ENCODE data around the gene UBE3D. TPM values are rescaled to one million over a fixed set of nuclear protein-coding genes. Genes with fewer than 3 reads are reported as not detected.
"Not testable (repeated sequence)": the region's sequence is repeated elsewhere in the genome, so short reads cannot be mapped to it uniquely, and the experiment has no call there.

The UBE3D gene
- polyA plus RNA-seq, 1 donor = 7.8 TPM

DNA sequence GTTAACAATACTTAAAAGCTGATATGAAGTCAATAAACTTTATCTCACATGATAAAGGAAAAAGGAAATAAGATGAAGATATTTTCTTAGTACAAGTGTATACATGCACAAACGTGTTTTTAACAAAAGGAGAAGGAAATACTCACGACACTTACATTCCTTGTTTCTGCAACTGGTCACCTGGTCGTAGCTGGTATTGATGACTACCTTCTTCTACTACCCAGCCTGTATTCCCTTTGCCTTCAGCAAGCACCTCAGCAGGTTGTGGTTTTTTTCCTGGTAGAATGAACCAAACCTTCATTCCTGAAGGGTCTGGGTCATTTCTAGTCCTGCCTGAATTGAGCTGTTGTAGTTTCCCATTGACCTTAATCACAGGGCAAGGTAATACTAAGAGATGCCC, 54.5 kb downstream of the UBE3D start:
- DNase-seq; H3K9me3 ChIP-seq (ENCODE audit: control insufficient read depth, low read depth, low read length); H3K27ac ChIP-seq (ENCODE audit: low read length); H3K27me3 ChIP-seq (ENCODE audit: control insufficient read depth, insufficient read depth, low read length); H3K4me3 ChIP-seq (ENCODE audit: low read length); H3K4me1 ChIP-seq (ENCODE audit: control insufficient read depth, insufficient read depth, low read length): not testable (repeated sequence)
- no CpG with 5 or more reads among the region's 3 CpGs for WGBS (ENCODE audit: insufficient coverage, low lambda C conversion rate)
- peaks cover 11% of the 10 kb centered on the region for H3K36me3 ChIP-seq (ENCODE audit: control insufficient read depth, insufficient read depth, low read length)

DNA sequence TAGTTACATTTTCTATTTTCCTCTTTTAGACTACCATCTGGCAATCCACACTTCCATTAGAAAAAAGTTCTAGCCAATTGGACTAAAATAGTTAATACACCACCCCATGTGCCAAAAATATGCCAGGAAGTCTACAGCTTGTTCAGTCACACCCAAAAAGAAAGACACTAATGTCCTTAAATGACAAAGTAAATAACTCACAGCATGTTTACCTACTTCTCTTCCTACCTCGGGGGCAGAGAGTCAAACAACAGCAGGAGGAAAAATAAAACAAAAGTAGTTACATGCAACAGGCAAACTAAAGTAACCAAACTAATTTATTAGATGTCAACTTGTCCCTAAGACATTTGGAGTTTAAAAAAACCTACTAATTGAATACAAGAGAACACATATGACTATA, 57.0 kb downstream of the UBE3D start:
- WGBS (ENCODE audit: insufficient coverage, low lambda C conversion rate) = 0% methylated on average over 1 of the region's 1 CpG
- Histone ChIP-seq H3K4me3 (ENCODE audit: low read length) (no peak overlapping the region), H3K4me1 (ENCODE audit: control insufficient read depth, insufficient read depth, low read length) (no peaks in the 10 kb centered on the region), H3K27me3 (ENCODE audit: control insufficient read depth, insufficient read depth, low read length) (no peaks in the 10 kb centered on the region), H3K27ac (ENCODE audit: low read length) (no peak overlapping the region), H3K36me3 (ENCODE audit: control insufficient read depth, insufficient read depth, low read length) (peaks cover 7% of the 10 kb centered on the region), H3K9me3 (ENCODE audit: control insufficient read depth, low read depth, low read length) (no peaks in the 10 kb centered on the region)
- DNase-seq = no peak

DNA sequence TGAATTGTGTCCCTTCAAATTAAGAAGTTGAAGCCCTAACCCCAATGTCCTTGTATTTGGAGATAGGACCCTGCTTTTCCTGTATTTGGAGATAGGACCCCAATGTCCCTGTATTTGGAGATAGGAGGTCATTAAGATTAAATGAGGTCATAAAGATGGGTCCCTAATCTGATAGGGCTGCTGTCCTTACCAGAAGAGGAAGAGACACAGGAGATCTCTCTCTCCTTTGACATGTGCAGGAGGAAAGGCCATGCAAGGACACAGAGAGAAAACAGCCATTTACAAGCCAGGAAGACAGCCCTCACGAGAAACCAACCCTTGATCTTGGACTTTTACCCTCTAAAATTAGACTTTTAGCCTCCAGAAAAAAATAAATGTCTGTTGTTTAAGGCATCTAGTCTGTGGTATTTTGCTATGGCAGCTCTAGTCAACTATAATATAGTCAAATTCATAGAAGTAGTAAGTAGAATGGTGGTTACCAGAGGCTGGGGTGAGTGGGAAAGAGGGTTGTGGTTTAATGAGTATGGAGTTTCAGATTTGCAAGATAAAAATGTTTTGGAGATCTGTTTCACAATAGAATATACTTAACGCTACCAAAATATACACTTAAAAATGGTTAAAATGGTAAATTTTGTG, 59.3 kb downstream of the UBE3D start:
- Histone ChIP-seq H3K4me3 (ENCODE audit: low read length) (no peak overlapping the region), H3K4me1 (ENCODE audit: control insufficient read depth, insufficient read depth, low read length) (no peaks in the 10 kb centered on the region), H3K27ac (ENCODE audit: low read length) (no peak overlapping the region), H3K36me3 (ENCODE audit: control insufficient read depth, insufficient read depth, low read length) (no peaks in the 10 kb centered on the region), H3K9me3 (ENCODE audit: control insufficient read depth, low read depth, low read length) (no peaks in the 10 kb centered on the region), H3K27me3 (ENCODE audit: control insufficient read depth, insufficient read depth, low read length) (no peaks in the 10 kb centered on the region)
- DNase-seq = no peak
- 100% methylated on average over 1 of the region's 2 CpGs for WGBS (ENCODE audit: insufficient coverage, low lambda C conversion rate)

DNA sequence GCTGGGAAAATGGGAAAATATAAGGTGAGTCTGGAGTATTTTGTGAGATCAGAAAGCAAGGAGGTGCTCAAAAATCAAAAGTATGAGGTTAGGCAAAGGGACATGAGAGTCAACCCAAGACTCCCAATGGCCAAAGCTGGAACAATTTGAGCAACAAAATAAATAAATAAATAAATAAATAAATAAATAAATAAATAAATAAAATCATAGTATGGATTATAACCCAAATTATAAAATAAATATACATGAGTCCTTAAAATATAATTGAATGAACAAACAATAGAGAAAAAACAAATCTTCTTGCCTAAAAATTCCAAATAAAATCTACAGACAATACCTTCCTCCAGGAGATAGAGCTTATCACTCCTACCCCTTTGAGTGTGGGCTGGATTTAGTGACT, 69.5 kb downstream of the UBE3D start:
- Histone ChIP-seq H3K36me3 (ENCODE audit: control insufficient read depth, insufficient read depth, low read length) (no peaks in the 10 kb centered on the region), H3K9me3 (ENCODE audit: control insufficient read depth, low read depth, low read length) (peaks cover 3% of the 10 kb centered on the region), H3K4me1 (ENCODE audit: control insufficient read depth, insufficient read depth, low read length) (no peaks in the 10 kb centered on the region), H3K4me3 (ENCODE audit: low read length) (no peak overlapping the region), H3K27me3 (ENCODE audit: control insufficient read depth, insufficient read depth, low read length) (no peaks in the 10 kb centered on the region), H3K27ac (ENCODE audit: low read length) (no peak overlapping the region)
- no peak for DNase-seq

DNA sequence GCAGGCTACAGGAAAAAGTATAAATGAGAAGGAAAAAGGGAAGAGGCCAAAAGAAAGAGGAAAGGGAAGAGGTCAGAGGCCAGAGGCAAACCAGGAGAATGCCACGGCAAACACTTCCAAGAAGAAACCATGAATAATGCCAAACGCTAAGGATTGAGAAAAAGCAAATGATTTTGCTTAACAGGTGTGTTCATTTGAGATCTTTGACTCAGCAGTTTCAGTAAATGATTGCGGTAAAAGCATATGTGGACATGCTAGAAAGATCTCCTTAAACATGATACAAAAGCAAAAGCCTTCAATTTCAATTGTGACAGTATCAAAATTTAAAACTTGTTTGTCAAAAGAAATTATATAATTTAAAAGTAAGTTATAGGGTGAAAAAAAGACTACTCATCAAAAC, 70.6 kb downstream of the UBE3D start:
- peaks cover 3% of the 10 kb centered on the region for H3K9me3 ChIP-seq (ENCODE audit: control insufficient read depth, low read depth, low read length)
- WGBS (ENCODE audit: insufficient coverage, low lambda C conversion rate) = 40% methylated on average over 2 of the region's 3 CpGs
- no peaks in the 10 kb centered on the region for H3K36me3 ChIP-seq (ENCODE audit: control insufficient read depth, insufficient read depth, low read length)
- H3K4me1 ChIP-seq (ENCODE audit: control insufficient read depth, insufficient read depth, low read length) = no peaks in the 10 kb centered on the region
- H3K4me3 ChIP-seq (ENCODE audit: low read length) = no peak overlapping the region
- DNase-seq = no peak
- H3K27me3 ChIP-seq (ENCODE audit: control insufficient read depth, insufficient read depth, low read length) = no peaks in the 10 kb centered on the region
- H3K27ac ChIP-seq (ENCODE audit: low read length) = no peak overlapping the region

DNA sequence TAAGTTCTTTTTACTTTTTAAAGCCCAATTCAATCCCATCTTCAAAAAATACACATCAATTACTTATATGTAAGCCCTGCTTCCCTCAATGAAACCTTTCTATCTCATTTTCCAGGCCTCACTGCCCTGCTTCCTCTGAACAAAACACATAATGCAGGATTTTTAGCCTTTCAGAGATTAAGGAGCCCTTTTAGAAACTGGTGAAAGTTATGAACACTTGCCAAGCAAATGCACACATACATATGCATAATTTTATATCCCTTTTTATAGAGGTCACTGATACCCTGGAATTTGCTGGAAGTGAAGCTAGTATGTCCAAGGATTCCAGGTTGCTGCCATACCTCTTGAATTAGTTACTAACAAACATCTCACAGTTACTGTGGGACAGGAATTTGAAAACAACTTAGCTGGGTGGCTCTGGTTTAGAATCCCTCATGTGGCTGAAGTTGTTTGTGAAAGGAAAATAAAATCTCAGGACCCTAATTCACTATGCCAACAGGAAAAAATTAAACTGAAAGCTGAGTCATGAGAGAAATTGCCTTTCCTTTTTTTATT, 75.8 kb downstream of the UBE3D start:
- no peak for DNase-seq
- no peaks in the 10 kb centered on the region for H3K36me3 ChIP-seq (ENCODE audit: control insufficient read depth, insufficient read depth, low read length)
- peaks cover 3% of the 10 kb centered on the region for H3K9me3 ChIP-seq (ENCODE audit: control insufficient read depth, low read depth, low read length)
- no peak overlapping the region for H3K27ac ChIP-seq (ENCODE audit: low read length)
- no peaks in the 10 kb centered on the region for H3K4me1 ChIP-seq (ENCODE audit: control insufficient read depth, insufficient read depth, low read length)
- no peaks in the 10 kb centered on the region for H3K27me3 ChIP-seq (ENCODE audit: control insufficient read depth, insufficient read depth, low read length)
- H3K4me3 ChIP-seq (ENCODE audit: low read length) = no peak overlapping the region

DNA sequence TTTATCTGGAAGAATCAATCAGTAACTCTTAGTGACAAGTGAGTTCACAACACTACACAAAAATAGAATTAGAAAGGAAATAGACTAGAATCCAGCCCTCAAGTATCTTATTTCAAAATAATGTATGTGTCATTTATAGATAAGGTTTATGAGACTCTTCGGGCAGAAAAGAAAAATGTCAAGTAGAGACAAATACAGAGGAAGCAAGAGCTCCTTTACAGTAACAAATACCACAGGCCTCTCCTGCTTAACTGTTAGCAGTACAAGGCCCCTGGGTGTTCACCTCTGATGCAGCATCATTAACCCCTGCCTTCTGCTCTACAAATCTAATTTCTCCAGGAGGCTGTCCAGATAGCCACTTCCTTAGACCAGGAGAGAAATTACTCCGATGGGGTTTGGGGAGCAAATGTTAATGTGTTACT, 76.7 kb downstream of the UBE3D start:
- Histone ChIP-seq H3K9me3 (ENCODE audit: control insufficient read depth, low read depth, low read length) (peaks cover 3% of the 10 kb centered on the region), H3K27ac (ENCODE audit: low read length) (no peak overlapping the region), H3K36me3 (ENCODE audit: control insufficient read depth, insufficient read depth, low read length) (no peaks in the 10 kb centered on the region), H3K4me3 (ENCODE audit: low read length) (no peak overlapping the region), H3K4me1 (ENCODE audit: control insufficient read depth, insufficient read depth, low read length) (no peaks in the 10 kb centered on the region), H3K27me3 (ENCODE audit: control insufficient read depth, insufficient read depth, low read length) (no peaks in the 10 kb centered on the region)
- no CpG with 5 or more reads among the region's 2 CpGs for WGBS (ENCODE audit: insufficient coverage, low lambda C conversion rate)
- no peak for DNase-seq

DNA sequence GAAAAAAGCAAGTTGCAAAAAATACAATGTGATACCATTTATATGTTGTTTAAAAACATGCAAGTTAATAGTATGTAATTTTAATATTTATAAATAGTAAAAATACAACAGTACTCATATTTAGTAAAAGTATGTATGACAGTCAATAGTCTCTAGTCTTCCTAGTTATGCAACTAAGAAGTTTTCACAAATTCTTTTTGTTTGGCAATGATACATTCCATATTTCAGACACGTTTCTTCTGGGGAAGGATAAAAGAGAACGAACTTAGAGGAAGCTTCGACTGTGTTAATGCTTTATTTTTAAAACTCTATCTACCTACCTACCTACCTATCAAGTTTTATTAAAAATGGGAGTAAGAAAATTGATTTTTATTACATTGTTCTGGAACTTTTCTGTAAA, 77.7 kb downstream of the UBE3D start:
- H3K27ac ChIP-seq (ENCODE audit: low read length) = no peak overlapping the region
- WGBS (ENCODE audit: insufficient coverage, low lambda C conversion rate) = 100% methylated on average over 1 of the region's 3 CpGs
- H3K4me3 ChIP-seq (ENCODE audit: low read length) = no peak overlapping the region
- no peaks in the 10 kb centered on the region for H3K27me3 ChIP-seq (ENCODE audit: control insufficient read depth, insufficient read depth, low read length)
- peaks cover 1% of the 10 kb centered on the region for H3K9me3 ChIP-seq (ENCODE audit: control insufficient read depth, low read depth, low read length)
- no peak for DNase-seq
- H3K4me1 ChIP-seq (ENCODE audit: control insufficient read depth, insufficient read depth, low read length) = no peaks in the 10 kb centered on the region
- H3K36me3 ChIP-seq (ENCODE audit: control insufficient read depth, insufficient read depth, low read length) = no peaks in the 10 kb centered on the region

DNA sequence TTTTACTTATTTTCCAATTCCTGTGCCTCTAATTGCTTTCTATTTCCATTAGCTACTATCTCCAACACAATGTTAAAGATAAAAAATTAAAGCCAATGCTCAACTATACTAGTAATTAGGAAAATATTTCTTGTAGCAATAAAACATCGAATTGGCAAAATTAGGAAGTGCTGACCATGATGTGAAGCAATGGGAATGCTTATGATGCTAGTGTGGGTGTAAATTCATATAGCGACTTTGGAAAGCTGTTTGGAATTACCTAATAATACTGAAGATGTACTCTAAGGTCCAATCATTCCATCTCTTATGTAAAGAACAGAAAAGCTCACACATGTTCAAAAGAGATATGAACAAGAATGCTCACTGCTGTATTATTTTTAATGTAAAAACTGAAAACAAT, 78.2 kb downstream of the UBE3D start:
- no peaks in the 10 kb centered on the region for H3K4me1 ChIP-seq (ENCODE audit: control insufficient read depth, insufficient read depth, low read length)
- H3K4me3 ChIP-seq (ENCODE audit: low read length) = no peak overlapping the region
- no peaks in the 10 kb centered on the region for H3K9me3 ChIP-seq (ENCODE audit: control insufficient read depth, low read depth, low read length)
- no peak for DNase-seq
- no peaks in the 10 kb centered on the region for H3K36me3 ChIP-seq (ENCODE audit: control insufficient read depth, insufficient read depth, low read length)
- H3K27me3 ChIP-seq (ENCODE audit: control insufficient read depth, insufficient read depth, low read length) = no peaks in the 10 kb centered on the region
- WGBS (ENCODE audit: insufficient coverage, low lambda C conversion rate) = 79% methylated on average over 2 of the region's 2 CpGs
- no peak overlapping the region for H3K27ac ChIP-seq (ENCODE audit: low read length)

DNA sequence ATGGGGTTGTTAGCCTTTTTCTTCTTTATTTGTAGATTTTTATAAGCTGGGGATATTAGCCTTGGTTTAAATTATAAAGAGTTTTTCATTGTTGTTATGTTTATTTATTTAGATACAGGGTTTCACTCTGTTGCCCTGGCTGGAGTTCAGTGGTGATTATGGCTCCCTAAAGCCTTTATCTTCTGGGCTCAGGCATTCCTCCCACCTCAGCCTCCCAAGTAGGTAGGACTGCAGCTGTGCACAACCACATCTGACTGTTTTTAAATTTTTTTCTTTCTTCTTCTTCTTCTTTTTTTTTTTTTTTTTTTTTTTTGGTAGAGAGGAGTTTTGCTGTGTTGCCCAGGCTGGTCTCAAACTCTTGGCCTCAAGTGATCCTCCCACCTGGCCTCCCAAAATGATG, 80.9 kb downstream of the UBE3D start:
- Histone ChIP-seq H3K4me3 (ENCODE audit: low read length) (no peak overlapping the region), H3K36me3 (ENCODE audit: control insufficient read depth, insufficient read depth, low read length) (no peaks in the 10 kb centered on the region), H3K27ac (ENCODE audit: low read length) (no peak overlapping the region), H3K4me1 (ENCODE audit: control insufficient read depth, insufficient read depth, low read length) (no peaks in the 10 kb centered on the region), H3K9me3 (ENCODE audit: control insufficient read depth, low read depth, low read length) (no peaks in the 10 kb centered on the region), H3K27me3 (ENCODE audit: control insufficient read depth, insufficient read depth, low read length) (no peaks in the 10 kb centered on the region)
- no peak for DNase-seq

DNA sequence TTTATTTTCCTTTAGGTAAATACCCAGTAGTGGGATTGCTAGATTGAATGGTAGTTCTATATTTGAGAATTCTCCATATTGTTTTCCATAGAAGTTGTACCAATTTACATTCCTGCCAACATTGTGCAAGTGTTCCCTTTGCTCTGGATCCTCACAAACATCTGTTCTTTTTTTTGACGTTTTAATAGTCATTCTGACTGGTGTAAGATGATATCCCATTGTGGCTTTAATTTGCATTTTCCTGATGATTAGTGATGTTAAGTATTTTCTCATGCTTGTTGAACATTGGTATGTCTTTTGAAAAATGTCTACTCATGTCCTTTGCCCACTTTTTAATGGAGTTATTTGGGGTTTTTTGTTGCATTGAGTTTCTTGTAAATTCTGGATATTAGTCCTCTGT, 85.6 kb downstream of the UBE3D start:
- Histone ChIP-seq H3K9me3 (ENCODE audit: control insufficient read depth, low read depth, low read length) (no peaks in the 10 kb centered on the region), H3K27ac (ENCODE audit: low read length) (no peak overlapping the region), H3K36me3 (ENCODE audit: control insufficient read depth, insufficient read depth, low read length) (no peaks in the 10 kb centered on the region), H3K4me3 (ENCODE audit: low read length) (no peak overlapping the region), H3K27me3 (ENCODE audit: control insufficient read depth, insufficient read depth, low read length) (no peaks in the 10 kb centered on the region), H3K4me1 (ENCODE audit: control insufficient read depth, insufficient read depth, low read length) (no peaks in the 10 kb centered on the region)
- 60% methylated on average over 1 of the region's 1 CpG for WGBS (ENCODE audit: insufficient coverage, low lambda C conversion rate)
- no peak for DNase-seq

Measured in large intestine (tissue), 3 donors.